H1 (cell line): ENCODE data around the gene IZUMO4. TPM values are rescaled to one million over a fixed set of nuclear protein-coding genes. Genes with fewer than 3 reads are reported as not detected.

ENCODE experiments used
- BACH1 ChIP-seq: IDR thresholded peaks from 2 replicates; pipeline ENCODE4 v1.6.1; 2012; ENCODE audit warnings: low read length, improper control_type of control experiment
- CBX8 ChIP-seq: fragments of 300-800, 300-1000 bp; sonication (generic); IDR thresholded peaks from 2 replicates; pipeline ENCODE4 v1.7.1; 2016; ENCODE audit warnings: low read depth, low read length, borderline replicate concordance
- CHD7 ChIP-seq: fragments of 300-600 bp; sonication (generic); IDR thresholded peaks from 2 replicates; pipeline ENCODE4 v1.7.1; 2012; ENCODE audit warnings: low read length, moderate library complexity, mild to moderate bottlenecking, inconsistent platforms; ENCODE audit not compliant: insufficient replicate concordance
- CREB1 ChIP-seq: IDR thresholded peaks from 2 replicates; pipeline ENCODE4 v1.6.1; 2012; ENCODE audit warnings: inconsistent platforms
- EP300 ChIP-seq, 2 experiments: IDR thresholded peaks; 1 replicate in 1 of 2; 2 replicates in 1 of 2; pipeline ENCODE4 v1.6.1; 2011 to 2012; ENCODE audit warnings: low read depth in 2 of 2, low read length in 2 of 2, mild to moderate bottlenecking in 2 of 2, borderline replicate concordance in 1 of 2, inconsistent platforms in 1 of 2, moderate library complexity in 1 of 2
- FOSL1 ChIP-seq: IDR thresholded peaks from 2 replicates; pipeline ENCODE4 v1.6.1; 2011; ENCODE audit warnings: mild to moderate bottlenecking, low read depth, low read length, moderate library complexity; ENCODE audit not compliant: insufficient read depth
- NRF1 ChIP-seq: IDR thresholded peaks from 2 replicates; pipeline ENCODE4 v1.6.1; 2011; ENCODE audit warnings: mild to moderate bottlenecking, low read depth, low read length, improper control_type of control experiment
- POLR2AphosphoS5 ChIP-seq: IDR thresholded peaks from 2 replicates; pipeline ENCODE4 v1.6.1; 2011; ENCODE audit warnings: low read depth, low read length
- RFX5 ChIP-seq: IDR thresholded peaks from 2 replicates; pipeline ENCODE4 v1.6.1; 2011; ENCODE audit warnings: low read depth, low read length, improper control_type of control experiment, borderline replicate concordance
- RNF2 ChIP-seq: fragments of 200-900, 300-1000 bp; sonication (generic); IDR thresholded peaks from 2 replicates; pipeline ENCODE4 v1.7.1; 2016; ENCODE audit warnings: borderline replicate concordance, low read depth, mild to moderate bottlenecking, antibody characterized with exemption, low read length; ENCODE audit not compliant: poor library complexity, severe bottlenecking; ENCODE audit errors: missing control alignments
- ZNF274 ChIP-seq: IDR thresholded peaks from 2 replicates; pipeline ENCODE4 v1.7.0; 2012; ENCODE audit warnings: low read length, borderline replicate concordance; ENCODE audit errors: extremely low read depth
- polyA plus RNA-seq, 7 experiments: library from polyadenylated mRNA; depleted of rRNA in 3 of 7; stranded (reverse) in 5 of 7; unstranded in 2 of 7; fragments of >200 nt in 5 of 7; fragments of 200-250 nt in 2 of 7; gene quantifications; 1 replicate in 5 of 7; 2 replicates in 1 of 7; 4 replicates in 1 of 7; pipeline versions ENCODE4 v1.2.1 to v1.2.3, GENCODE V29; 2011 to 2013; ENCODE audit warnings: missing spikeins in 2 of 7, mixed read lengths in 2 of 7
- total RNA-seq: library from RNA; stranded (reverse); fragmentation: NEBNext Ultra II Directional; extraction: Animal tissue kit (Norgen Biotek cat#: 25700); gene quantifications from 2 replicates; pipeline ENCODE4 v1.2.1, GENCODE V29; 2021

The IZUMO4 gene
- total and polyA plus RNA-seq, 2 of the 8 experiments (the other 6 are each of a cell fraction or from before 2014, with no cell fraction given): 1.8 to 1.9 TPM

- TF ChIP-seq NRF1 (no peak), CREB1 (peak; percentile 57), RNF2 (no peak), CHD7 (no peak), EP300 (IDR thresholded peaks at IDR 0.05; ENCODE audit: borderline replicate concordance in 1 of 2, low read depth in 2 of 2, low read length in 2 of 2) (no peak; a peak in 1 of 3 replicates), CBX8 (no peak), BACH1 (no peak), POLR2AphosphoS5 (peak; percentile 18; the same call in 1 of the 2 replicates), RFX5 (no peak), ZNF274 (no peak), FOSL1 (no peak)
Measured at GRCh38 chr19:2096034-2096479, 658 bp upstream of the IZUMO4 start, which contains the start of gene MOB3A (continued).
